Mononuclear cell (primary cell): ENCODE measurements around the gene AP4E1. TPM values are rescaled to one million over a fixed set of nuclear protein-coding genes. Genes with fewer than 3 reads are reported as not detected.
"Not testable (repeated sequence)": the region's sequence is repeated elsewhere in the genome, so short reads cannot be mapped to it uniquely, and the experiment has no call there.

Experiments
- H3K27me3 ChIP-seq: 2 replicates; pipeline ENCODE4 v1.6.0; 2011; ENCODE audit warnings: low read length, control low read depth; ENCODE audit not compliant: insufficient read depth
- H3K4me1 ChIP-seq: 2 replicates; pipeline ENCODE4 v1.5.1; 2011; ENCODE audit warnings: mild to moderate bottlenecking, low read length, control low read depth; ENCODE audit not compliant: insufficient read depth
- H3K4me3 ChIP-seq: 2 replicates; pipeline ENCODE4 v1.5.1; 2011; ENCODE audit warnings: mild to moderate bottlenecking, low read length, moderate library complexity
- H3K9me3 ChIP-seq: 2 replicates; pipeline ENCODE4 v1.5.1; 2011; ENCODE audit warnings: low read depth, mild to moderate bottlenecking, control low read depth, low read length
- total RNA-seq: library from RNA; depleted of rRNA; stranded (reverse); fragments of >200 nt; gene quantifications from one replicate; pipeline ENCODE4 v1.2.3, GENCODE V29; 2012

Gene AP4E1
- total RNA-seq, 1 donor = 11.2 TPM

DNA sequence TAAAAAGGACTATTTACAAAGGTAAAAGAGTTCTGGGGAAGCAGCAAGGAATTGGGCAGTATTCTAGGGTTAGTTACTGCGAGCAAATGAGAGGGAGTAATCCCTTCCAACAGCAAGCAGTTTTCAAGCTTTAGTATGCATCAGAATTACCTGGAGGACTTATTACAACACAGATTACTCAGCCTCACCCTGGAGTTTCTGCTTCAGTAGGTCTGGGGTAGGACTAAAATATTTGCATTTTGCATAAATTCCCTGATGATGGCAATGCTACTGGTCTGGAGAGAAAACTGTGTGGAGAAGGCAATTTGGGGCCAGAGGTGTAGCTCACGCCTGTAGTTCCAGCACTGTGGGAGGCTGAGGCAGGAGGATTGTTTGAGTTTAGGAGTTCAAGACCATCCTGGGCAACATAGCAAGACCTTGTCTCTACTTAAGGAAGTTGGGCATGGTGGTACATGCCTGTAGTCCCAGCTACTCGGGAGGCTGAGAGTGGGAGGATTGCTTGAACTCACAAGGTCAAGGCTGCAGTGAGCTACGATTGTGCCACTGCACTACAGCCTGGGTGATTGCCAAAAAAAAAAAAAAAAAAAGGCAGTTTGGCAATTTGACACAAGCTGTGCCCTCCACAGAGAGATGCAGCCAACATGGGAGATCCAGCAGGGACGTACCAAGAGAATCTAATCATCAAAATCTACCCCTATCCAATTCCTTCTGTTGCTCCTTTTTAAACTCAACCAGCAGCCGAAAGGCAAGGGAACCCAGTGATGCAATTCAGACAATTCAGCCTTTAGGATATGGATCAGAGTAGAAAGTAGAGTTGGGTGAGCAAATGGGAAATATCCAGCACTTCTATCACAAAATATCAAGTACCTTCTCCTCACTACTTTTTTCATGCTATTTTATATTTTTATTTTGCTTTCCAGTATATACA lies 27.1 kb upstream of the AP4E1 start:
- no peaks in the 10 kb centered on the region for H3K27me3 ChIP-seq
- no peak overlapping the region for H3K4me3 ChIP-seq
- no peaks in the 10 kb centered on the region for H3K9me3 ChIP-seq
- peaks cover 85% of the 10 kb centered on the region for H3K4me1 ChIP-seq

DNA sequence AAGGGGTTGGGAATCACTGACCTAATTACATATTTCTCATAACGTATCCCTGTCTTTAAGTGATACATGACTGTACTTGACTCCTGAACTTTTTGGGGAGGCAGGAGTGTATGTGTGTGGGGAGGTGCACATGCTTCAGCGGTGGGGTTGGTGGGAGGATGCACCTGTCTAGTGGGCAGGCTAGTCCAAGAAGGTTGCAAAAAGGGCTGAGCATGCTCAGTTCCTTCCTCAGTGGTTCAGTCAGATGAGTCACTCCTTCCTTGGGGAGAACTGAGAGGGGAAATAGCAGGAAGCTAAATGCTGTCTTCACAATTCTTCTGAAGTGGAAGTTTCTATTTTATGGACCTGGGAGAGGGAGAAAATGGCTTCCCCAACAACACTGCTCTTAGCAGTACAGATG lies 24.6 kb upstream of the AP4E1 start:
- Histone ChIP-seq H3K4me3 (no peak overlapping the region), H3K27me3 (no peaks in the 10 kb centered on the region), H3K9me3 (no peaks in the 10 kb centered on the region), H3K4me1 (peaks cover 69% of the 10 kb centered on the region)

DNA sequence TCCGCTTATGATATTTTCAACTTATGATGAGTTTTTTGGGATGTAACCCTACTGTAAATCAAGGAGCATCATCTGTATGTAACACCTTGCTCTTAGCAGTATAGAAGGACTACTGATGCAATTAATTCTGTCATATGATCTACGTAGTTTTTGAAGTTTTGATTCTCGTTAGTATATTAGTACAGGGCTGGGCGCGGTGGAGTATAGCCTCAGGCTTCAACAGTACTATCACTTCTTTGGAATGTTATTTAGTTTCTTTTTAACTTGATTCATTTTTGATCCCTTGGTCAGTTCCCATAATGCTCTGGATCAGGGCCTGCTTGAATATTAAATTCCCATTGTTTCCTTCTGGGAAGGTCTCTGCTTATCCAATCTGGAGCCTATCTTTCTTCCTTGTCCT lies 23.9 kb upstream of the AP4E1 start:
- H3K9me3 ChIP-seq = no peaks in the 10 kb centered on the region
- no peak overlapping the region for H3K4me3 ChIP-seq
- H3K27me3 ChIP-seq = no peaks in the 10 kb centered on the region
- H3K4me1 ChIP-seq = peaks cover 63% of the 10 kb centered on the region

DNA sequence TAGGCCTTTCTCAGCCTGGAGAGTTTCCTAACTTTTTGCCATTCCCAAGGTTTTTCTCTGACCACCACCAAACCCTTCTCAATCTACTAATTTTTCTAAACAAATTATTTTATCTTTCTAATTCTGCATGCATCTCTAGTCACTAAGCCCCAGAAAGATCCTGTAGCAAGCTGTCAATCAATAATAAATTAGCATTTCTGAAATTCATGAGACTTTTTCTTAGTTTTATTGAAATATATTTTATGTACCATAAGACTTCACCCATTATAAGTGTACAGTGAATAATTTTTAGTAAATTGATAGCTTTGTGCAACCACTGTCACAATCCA lies 22.4 kb upstream of the AP4E1 start:
- H3K27me3 ChIP-seq = no peaks in the 10 kb centered on the region
- no peak overlapping the region for H3K4me3 ChIP-seq
- peaks cover 47% of the 10 kb centered on the region for H3K4me1 ChIP-seq
- H3K9me3 ChIP-seq = peaks cover 5% of the 10 kb centered on the region

- Histone ChIP-seq H3K27me3 (no peaks in the 10 kb centered on the region), H3K4me1 (peaks cover 40% of the 10 kb centered on the region), H3K4me3 (no peak overlapping the region), H3K9me3 (peaks cover 11% of the 10 kb centered on the region)
Measured at GRCh38 chr15:50886611-50887345, 21.7 kb upstream of the AP4E1 start.

- Histone ChIP-seq H3K4me3 (no peak overlapping the region), H3K4me1 (peaks cover 29% of the 10 kb centered on the region), H3K9me3 (peaks cover 11% of the 10 kb centered on the region), H3K27me3 (no peaks in the 10 kb centered on the region)
Measured at GRCh38 chr15:50888054-50888453, 20.4 kb upstream of the AP4E1 start.

DNA sequence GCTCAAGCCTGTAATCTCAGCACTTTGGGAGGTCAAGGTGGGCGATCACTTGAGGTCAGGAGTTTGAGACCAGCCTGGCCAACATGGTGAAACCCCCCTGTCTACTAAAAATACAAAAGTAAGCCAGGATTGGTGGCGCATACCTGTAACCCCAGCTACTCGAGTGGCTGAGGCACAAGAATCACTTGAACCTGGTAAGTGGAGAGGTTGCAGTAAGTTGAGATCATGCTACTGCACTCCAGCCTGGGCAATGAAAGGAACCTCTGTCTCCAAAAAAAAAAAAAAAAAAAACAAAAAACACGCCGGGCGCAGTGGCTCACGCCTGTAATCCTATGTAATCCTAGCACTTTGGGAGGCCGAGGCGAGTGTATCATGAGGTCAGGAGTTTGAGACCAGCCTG lies 18.9 kb upstream of the AP4E1 start:
- Histone ChIP-seq H3K4me1 (peaks cover 15% of the 10 kb centered on the region), H3K27me3 (no peaks in the 10 kb centered on the region), H3K9me3 (peaks cover 11% of the 10 kb centered on the region), H3K4me3 (no peak overlapping the region)

GRCh38 chr15:50890751-50891150 lies 17.7 kb upstream of the AP4E1 start:
- peaks cover 11% of the 10 kb centered on the region for H3K9me3 ChIP-seq
- no peak overlapping the region for H3K4me3 ChIP-seq
- no peaks in the 10 kb centered on the region for H3K27me3 ChIP-seq
- H3K4me1 ChIP-seq = peaks cover 4% of the 10 kb centered on the region

- Histone ChIP-seq H3K4me1 (no peaks in the 10 kb centered on the region), H3K27me3 (no peaks in the 10 kb centered on the region), H3K4me3 (no peak overlapping the region), H3K9me3 (peaks cover 11% of the 10 kb centered on the region)
Measured at GRCh38 chr15:50891159-50891558, 17.3 kb upstream of the AP4E1 start.

GRCh38 chr15:50893976-50894375 lies 14.5 kb upstream of the AP4E1 start:
- H3K4me3 ChIP-seq = no peak overlapping the region
- H3K27me3 ChIP-seq = no peaks in the 10 kb centered on the region
- no peaks in the 10 kb centered on the region for H3K4me1 ChIP-seq
- peaks cover 11% of the 10 kb centered on the region for H3K9me3 ChIP-seq

GRCh38 chr15:50901390-50901789 lies 7.1 kb upstream of the AP4E1 start:
- not testable (repeated sequence) for H3K4me3 ChIP-seq, H3K9me3 ChIP-seq, H3K27me3 ChIP-seq, H3K4me1 ChIP-seq

GRCh38 chr15:50904211-50904610 lies 4.3 kb upstream of the AP4E1 start:
- Histone ChIP-seq H3K9me3 (no peaks in the 10 kb centered on the region), H3K4me3 (no peak overlapping the region), H3K4me1 (peaks cover 14% of the 10 kb centered on the region), H3K27me3 (no peaks in the 10 kb centered on the region)

- Histone ChIP-seq H3K27me3 (no peaks in the 10 kb centered on the region), H3K4me3 (no peak overlapping the region), H3K4me1 (peaks cover 23% of the 10 kb centered on the region), H3K9me3 (no peaks in the 10 kb centered on the region)
Measured at GRCh38 chr15:50905055-50905454, 3.4 kb upstream of the AP4E1 start.

- H3K4me3 ChIP-seq = peak overlapping the region; percentile 97
- H3K4me1 ChIP-seq = peaks cover 43% of the 10 kb centered on the region
- no peaks in the 10 kb centered on the region for H3K27me3 ChIP-seq
- no peaks in the 10 kb centered on the region for H3K9me3 ChIP-seq
Measured at GRCh38 chr15:50906954-50907600, 1.4 kb upstream of the AP4E1 start.

DNA sequence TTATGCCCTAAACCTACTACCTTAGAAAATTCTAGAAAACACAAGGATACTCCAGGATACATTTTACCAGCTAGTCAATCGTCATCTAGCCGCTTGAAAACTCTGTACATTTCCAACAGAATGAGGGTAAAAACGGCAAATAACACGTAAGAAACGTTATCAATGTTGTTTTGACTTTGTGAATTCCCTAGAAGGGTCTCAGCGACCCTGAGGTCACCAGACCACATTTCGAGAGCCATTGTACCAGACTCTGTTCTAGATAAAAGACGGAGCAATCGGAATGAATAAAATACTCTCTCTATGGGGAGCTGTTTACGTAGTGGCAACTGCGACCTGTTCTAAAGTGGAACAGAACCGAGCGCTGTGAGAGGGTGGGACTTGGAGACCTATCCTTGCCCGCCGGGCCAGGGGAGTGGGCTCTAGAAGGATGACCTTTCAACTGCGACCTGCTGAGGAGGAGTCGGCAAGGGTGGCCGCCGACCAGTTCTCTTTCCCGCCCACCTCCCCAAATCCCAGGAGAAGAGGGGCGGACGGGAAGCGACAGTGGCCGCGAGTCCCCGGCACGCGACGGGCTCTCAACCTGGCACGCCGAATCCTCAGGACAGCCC lies 778 bp upstream of the AP4E1 start:
- peak overlapping the region; percentile 97 for H3K4me3 ChIP-seq
- no peaks in the 10 kb centered on the region for H3K9me3 ChIP-seq
- H3K27me3 ChIP-seq = no peaks in the 10 kb centered on the region
- peaks cover 45% of the 10 kb centered on the region for H3K4me1 ChIP-seq
